HG02588 (cell line): ENCODE results near the gene ASH1L.
"Not testable (repeated sequence)": the region's sequence is repeated elsewhere in the genome, so short reads cannot be mapped to it uniquely, and the experiment has no call there.

ENCODE experiments used
- ATAC-seq: cut with Tn5 transposase; IDR thresholded peaks from one replicate; pipeline ENCODE4 v1.9.1; 2021; ENCODE audit warnings: mild to moderate bottlenecking, moderate library complexity; ENCODE audit not compliant: unreplicated experiment

ASH1L gene

GRCh38 chr1:155499263-155499662 is 63.3 kb downstream of the ASH1L start:
- ATAC-seq: no peak

DNA sequence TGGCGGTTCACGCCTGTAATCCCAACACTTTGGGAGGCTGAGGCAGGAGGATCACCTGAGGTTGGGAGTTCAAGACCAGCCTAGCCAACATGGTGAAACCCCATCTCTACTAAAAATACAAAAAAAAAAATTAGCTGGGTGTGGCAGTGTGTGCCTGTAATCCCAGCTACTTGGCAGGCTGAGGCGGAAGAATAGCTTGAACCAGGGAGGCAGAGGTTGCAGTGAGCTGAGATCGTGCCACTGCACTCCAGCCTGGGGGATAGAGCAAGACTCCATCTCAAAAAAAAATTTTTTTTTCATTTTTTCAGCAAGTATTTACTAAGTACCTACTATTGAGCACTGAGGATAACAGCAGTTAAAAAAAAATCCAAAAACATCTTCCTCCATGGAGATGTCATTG is 69.0 kb downstream of the ASH1L start:
- ATAC-seq: not testable (repeated sequence)

DNA sequence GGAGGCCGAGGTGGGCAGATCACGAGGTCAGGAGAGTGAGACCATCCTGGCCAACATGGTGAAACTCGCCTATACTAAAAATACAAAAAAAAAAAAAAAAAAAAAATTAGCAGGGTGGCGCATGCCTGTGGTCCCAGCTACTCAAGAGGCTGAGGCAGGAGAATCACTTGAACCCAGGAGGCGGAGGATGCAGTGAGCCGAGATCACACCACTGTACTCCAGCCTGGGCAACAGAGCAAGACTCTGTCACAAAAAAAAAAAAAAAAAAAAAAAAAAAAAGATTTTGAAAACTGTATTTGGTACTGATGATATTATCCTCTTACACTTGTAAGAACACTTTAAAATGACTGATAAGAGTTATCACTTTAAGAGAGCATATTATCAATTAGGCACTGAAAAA is 74.2 kb downstream of the ASH1L start:
- not testable (repeated sequence) for ATAC-seq

GRCh38 chr1:155487541-155487940 is 75.1 kb downstream of the ASH1L start:
- ATAC-seq: no peak

DNA sequence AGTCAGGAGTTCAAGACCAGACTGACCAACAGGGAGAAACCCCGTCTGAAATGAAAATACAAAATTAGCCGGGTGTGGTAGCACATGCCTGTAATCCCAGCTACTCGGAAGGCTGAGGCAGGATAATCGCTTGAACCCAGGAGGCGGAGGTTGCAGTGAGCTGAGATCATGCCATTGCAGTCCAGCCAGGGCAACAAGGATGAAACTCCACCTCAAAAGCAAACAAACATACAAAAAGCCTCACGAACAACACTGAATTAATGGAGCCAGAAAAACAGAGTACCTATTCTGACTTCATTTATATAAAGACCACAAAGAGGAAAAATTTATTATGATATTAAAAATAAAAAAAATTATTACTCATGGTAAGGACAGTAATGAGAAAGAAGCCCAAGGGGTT is 75.7 kb downstream of the ASH1L start:
- not testable (repeated sequence) for ATAC-seq

DNA sequence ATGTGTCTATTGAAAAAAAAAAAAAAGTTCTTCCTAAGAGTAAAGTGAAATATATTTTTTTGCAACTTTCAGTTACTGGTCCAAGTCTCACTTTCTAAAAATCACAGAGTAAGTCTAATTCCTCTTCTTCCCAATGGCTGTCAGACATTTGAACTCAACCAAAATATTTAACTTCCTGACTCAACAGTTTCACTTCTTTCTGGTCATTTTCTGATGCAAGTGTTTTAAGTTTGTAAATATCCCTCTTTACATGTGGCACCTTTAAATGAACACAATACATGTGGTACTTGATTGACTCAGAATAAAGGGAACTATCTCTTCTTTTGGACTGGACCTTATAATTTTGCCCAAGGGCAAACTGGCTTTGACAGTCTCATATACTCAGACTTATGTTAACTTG is 76.7 kb downstream of the ASH1L start:
- ATAC-seq: no peak

GRCh38 chr1:155485222-155485621 is 77.4 kb downstream of the ASH1L start:
- no peak for ATAC-seq

- ATAC-seq: no peak
Observed at GRCh38 chr1:155481741-155482241, 80.8 kb downstream of the ASH1L start.

GRCh38 chr1:155479205-155479604 is 83.4 kb downstream of the ASH1L start:
- no peak for ATAC-seq

- no peak for ATAC-seq
Observed at GRCh38 chr1:155478270-155478852, 84.2 kb downstream of the ASH1L start.

DNA sequence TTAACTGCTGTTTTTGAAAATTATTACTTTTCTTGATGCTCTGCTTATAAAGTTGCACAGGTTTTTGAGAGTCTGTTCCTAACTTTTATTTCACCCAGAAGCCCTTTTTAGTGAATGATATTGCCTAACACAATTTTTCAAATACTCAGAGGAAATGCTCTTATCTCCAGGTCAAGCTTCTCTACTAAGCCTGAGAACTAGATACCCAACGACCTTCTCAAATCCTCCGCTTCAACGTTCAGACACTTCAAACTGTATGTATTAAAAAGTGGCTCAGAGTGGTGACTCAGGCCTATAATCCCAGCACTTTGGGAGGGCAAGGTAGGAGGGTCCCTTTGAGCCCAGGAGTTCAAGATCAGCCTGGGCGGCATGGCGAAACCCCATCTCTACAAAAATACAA is 88.5 kb downstream of the ASH1L start:
- ATAC-seq: no peak

DNA sequence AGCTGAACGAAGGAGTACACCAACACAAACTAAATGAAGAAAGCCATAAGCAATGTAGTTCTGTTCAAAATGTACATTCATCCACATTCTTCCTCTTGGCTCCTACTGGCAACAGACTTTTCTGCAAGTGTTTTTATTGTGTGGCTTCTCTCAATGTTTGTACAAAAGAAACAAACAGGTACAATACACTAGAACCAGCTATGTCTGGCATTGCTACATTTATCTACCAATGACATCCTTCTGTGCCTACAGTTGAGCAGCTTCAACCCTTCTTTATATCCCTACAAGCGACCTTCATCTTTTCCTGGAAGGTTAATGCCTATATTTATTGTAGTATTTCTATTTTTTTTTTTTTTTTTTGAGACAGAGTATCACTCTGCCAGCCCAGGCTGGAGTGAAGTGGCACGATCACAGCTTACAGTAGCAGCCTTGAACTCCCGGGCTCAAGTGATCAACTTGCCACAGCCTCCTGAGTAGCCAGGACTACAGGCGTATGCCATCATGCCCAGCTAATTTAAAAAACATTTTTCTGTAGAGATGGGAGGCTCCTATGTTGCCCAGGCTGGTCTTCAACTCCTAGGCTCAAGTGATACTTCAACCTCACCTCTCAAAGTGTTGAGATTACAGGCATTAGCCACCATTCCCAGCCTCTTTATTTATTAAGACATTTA is 89.3 kb downstream of the ASH1L start:
- no peak for ATAC-seq

- ATAC-seq: no peak
Observed at GRCh38 chr1:155472491-155473083, 90.0 kb downstream of the ASH1L start.

DNA sequence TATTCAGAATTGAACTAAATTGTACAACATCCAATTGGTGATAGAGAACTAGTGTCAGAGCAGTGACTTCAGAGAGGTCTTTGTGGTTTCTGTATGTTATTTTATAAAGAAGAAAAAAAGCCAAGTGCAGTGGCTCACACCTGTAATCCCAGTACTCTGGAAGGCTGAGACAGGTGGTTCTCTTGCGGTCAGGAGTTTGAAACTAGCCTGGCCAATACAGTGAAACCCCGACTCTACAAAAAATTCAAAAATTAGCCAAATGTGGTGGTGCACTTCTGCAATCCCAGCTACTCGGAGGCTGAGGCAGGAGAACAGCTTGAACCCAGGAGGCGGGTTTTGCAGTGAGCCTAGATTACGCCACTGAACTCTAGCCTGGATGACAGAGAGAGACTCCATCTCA is 90.7 kb downstream of the ASH1L start:
- ATAC-seq: no peak

GRCh38 chr1:155471026-155471425 is 91.6 kb downstream of the ASH1L start:
- ATAC-seq: no peak

DNA sequence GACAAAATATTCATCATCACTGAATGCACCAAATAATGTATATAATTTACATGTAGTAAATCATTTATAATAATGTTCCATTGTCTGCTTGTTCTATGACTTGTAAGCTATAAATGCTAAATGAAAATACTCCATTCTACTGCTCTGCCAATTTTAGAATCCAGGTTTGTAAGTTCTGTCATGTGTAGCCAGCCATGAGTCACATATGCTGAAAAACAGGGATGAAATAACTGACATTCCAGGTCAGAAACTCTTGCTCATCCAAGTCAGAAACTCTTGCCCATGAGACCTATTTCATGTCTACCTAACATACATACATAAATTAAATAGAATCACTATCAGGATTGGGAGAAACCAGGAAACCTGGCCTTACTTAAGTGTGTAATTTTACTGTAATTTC is 95.6 kb downstream of the ASH1L start:
- ATAC-seq: no peak

DNA sequence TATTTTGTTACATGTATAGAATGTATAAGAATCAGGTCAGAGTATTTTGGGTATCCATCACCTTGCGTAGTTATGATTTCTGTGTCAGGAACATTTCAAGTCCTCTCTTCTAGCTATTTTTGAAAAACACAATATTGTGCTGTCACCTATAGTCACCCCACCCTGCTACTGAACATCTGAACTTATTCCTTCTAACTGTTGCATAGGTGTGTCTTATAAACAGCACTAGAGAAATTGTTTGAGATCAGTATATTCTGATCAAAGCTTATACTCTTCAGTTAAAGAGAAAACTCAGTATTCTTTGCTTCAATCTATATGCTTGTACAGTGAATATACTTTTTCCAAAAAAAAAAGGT is 96.0 kb downstream of the ASH1L start:
- no peak for ATAC-seq

- ATAC-seq: no peak
Observed at GRCh38 chr1:155463865-155464650, 98.5 kb downstream of the ASH1L start.

DNA sequence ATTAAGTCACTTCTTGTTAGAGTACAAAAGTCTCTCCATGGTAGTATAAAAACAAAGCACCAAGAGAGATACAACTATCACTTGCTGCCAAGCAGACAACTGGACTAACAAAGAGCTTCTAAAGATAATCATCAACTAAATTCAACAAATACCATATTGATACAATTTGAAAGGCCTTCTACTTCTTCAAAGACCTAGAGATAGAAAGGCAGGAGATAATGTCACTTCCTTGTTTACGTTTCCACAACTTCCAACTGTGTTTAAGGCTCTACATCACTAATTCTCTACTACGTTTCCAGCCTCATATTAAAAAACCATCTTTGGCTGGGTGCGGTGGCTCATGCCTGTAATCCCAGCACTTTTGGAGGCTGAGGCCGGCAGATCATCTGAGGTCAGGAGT is 104.5 kb downstream of the ASH1L start:
- no peak for ATAC-seq

DNA sequence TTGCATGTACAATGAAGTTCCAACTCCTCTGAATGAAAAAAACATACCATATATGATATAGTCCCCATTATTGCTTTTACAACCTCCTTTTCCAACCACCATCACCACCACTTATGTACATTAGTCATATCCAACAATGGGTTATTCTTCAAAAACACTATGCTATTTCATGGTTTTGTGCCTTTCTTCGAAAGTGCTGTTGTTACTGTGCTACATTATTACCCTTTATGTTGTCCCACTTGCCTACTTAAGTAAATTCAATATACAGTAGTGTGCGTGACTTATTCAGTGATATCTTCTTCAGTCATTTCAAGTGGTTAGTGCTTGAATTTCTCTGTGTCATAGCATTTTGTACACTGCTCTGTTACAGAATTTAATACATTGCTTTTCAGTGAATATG is 105.3 kb downstream of the ASH1L start:
- no peak for ATAC-seq

GRCh38 chr1:155455588-155456195 is 106.9 kb downstream of the ASH1L start:
- ATAC-seq: no peak
